Aorta (tissue), 5 donors: Measurements from ENCODE around the gene TSPAN32. TPM values are rescaled to one million over a fixed set of nuclear protein-coding genes. Genes with fewer than 3 reads are reported as not detected.

Source experiments
- ATAC-seq: fragments of 200-7000 bp; cut with Tn5 transposase; one replicate; pipeline ENCODE4 v1.9.1; 2022; ENCODE audit warnings: moderate library complexity; ENCODE audit not compliant: low FRiP score
- DNase-seq, 2 donors: peaks; one replicate each; pipeline ENCODE4 v3.0.0-alpha.2; 2020
- H3K27ac ChIP-seq, 2 donors: one replicate each; pipeline ENCODE4 v1.5.1; 2013; ENCODE audit warnings: low read length in 2 of 2, mild to moderate bottlenecking in 2 of 2, moderate library complexity in 2 of 2, control low read depth in 1 of 2, inconsistent platforms in 1 of 2, low read depth in 1 of 2
- H3K27me3 ChIP-seq, 2 donors: one replicate each; pipeline ENCODE4 v1.6.1; 2013; ENCODE audit warnings: control low read depth in 1 of 2, low read length in 1 of 2, mild to moderate bottlenecking in 1 of 2, moderate library complexity in 1 of 2; ENCODE audit not compliant: insufficient read depth in 2 of 2, control insufficient read depth in 1 of 2
- H3K36me3 ChIP-seq, 2 donors: one replicate each; pipeline ENCODE4 v1.6.1; 2013; ENCODE audit warnings: control low read depth in 1 of 2, low read length in 1 of 2, mild to moderate bottlenecking in 1 of 2; ENCODE audit not compliant: insufficient read depth in 2 of 2, control insufficient read depth in 1 of 2
- H3K4me1 ChIP-seq, 2 donors: one replicate each; pipeline ENCODE4 v1.6.1; 2013; ENCODE audit warnings: low read length in 2 of 2, control low read depth in 1 of 2, mild to moderate bottlenecking in 1 of 2, moderate library complexity in 1 of 2; ENCODE audit not compliant: insufficient read depth in 2 of 2, control insufficient read depth in 1 of 2
- H3K4me3 ChIP-seq, 2 donors: one replicate each; pipeline ENCODE4 v1.5.1; 2013; ENCODE audit warnings: low read length in 2 of 2, control low read depth in 1 of 2, mild to moderate bottlenecking in 1 of 2
- H3K9me3 ChIP-seq: one replicate; pipeline ENCODE4 v1.6.1; 2013; ENCODE audit warnings: mild to moderate bottlenecking, low read length; ENCODE audit not compliant: control insufficient read depth
- WGBS, 2 donors: extraction: QIAGEN DNeasy Blood & Tissue Kit; methylation state at CpG; one replicate each; pipeline ENCODE4 v1.1.7; 2013; 5-methylcytosine and 5-hydroxymethylcytosine counted together
- intact Hi-C, 2 donors: fragments of 100-400 bp; cut with DNase I; formaldehyde crosslinking; loops; one replicate each; pipeline versions ENCODE4 v1.14.2 to v1.15.0; 2022
- polyA plus RNA-seq, 2 donors: library from polyadenylated mRNA; stranded (reverse); fragments of 200-250 nt; gene quantifications; one replicate each; pipeline ENCODE4 v1.2.3, GENCODE V29; 2013
- total RNA-seq, 2 donors: library from RNA; stranded (reverse); fragmentation: NEBNext Ultra II Directional; extraction: Animal tissue kit (Norgen Biotek cat#: 25700); gene quantifications; one replicate each; pipeline ENCODE4 v1.2.1, GENCODE V29; 2021
- donor health status: healthy with polysubstance abuse.
- donor health status: Bipolar disorder and iron deficiency.
- donor health status: DM: no; HTN: no; CAD: no.
- donor health status: DM: no; HTN: no; CAD: no.
- donor health status: DM: yes; HTN: yes; CAD: no.

TSPAN32 gene
- total and polyA plus RNA-seq, 4 donors: 0.84 to 8.7 (median 3.5) TPM; not detected in 1

DNA sequence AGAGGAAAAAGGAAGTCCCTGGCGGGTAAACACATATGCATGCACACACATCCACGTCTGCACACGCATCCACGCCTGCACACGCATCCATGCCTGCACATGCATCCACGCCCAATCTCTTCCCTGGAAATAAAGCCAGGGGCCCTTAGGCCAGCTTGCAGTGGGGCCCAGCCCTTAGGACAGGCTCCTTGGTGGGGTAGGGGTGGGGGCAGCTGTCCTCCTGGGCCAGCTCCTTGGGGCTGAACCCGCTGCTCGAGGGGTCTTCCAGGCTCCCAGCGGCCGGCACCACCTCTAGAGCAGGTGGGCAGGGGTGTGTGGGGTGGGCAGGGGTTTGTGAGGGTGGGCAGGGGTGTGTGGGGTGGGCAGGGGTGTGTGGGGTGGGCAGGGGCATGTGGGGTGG is 2.0 kb upstream of the TSPAN32 start:
- no peaks in the 10 kb centered on the region for H3K4me1 ChIP-seq

DNA sequence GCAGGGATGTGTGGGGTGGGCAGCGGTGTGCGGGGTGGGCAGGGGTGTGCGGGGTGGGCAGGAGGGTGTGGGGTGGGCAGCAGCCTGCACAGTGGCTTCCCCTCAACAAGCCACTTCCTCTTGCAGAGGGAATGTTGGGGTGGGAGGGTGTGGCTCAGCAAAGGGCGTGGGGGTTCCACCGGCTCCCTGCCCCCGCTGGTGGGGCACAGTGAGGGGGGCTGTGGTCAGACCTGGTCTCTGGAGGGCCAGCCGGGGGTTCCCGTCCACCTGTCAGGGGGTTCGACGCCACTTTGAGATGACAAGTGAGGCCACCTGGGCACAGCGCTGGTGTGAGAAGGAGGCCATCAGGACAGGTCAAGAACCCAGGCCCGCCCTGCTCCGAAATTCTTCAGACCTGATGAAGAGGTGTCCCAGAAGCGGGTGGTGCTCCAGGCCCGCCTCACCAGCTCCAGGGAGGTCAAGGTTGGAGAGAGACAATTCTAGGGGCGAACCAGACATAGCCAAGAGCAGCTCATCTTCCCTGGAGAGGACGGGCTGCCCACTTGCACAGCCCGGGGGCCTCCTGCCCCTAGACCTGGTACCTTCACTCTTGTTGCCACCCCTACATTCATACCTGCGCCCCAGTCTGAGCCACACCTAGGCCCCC is 1.4 kb upstream of the TSPAN32 start:
- H3K27me3 ChIP-seq: no peaks in the 10 kb centered on the region
- intact Hi-C loops: loop anchor here (5.0 to 10.0 kb wide), 2 partner anchors 96 to 103 kb away; no protein-coding TSS in a partner anchor
- no peak overlapping the region for H3K27ac ChIP-seq
- no peak overlapping the region for H3K4me3 ChIP-seq
- H3K36me3 ChIP-seq: no peaks in the 10 kb centered on the region
- ATAC-seq (no peak), DNase-seq (peak in 1 of 2 donors; percentile 78)
- WGBS, 2 donors: 84 to 86% methylated on average over 16 to 19 of the region's 19 CpGs
- no peaks in the 10 kb centered on the region for H3K9me3 ChIP-seq
- H3K4me1 ChIP-seq: no peaks in the 10 kb centered on the region

More for the DNA sequence above, 2.0 kb upstream of the TSPAN32 start:
- H3K4me3 ChIP-seq: no peak overlapping the region
- intact Hi-C loops: loop anchor here (5.0 to 10.0 kb wide), 2 partner anchors 95 to 102 kb away; no protein-coding TSS in a partner anchor
- no peaks in the 10 kb centered on the region for H3K27me3 ChIP-seq
- DNase-seq (peak in 1 of 2 donors; percentile 55), ATAC-seq (no peak)
- no peak overlapping the region for H3K27ac ChIP-seq
- 81 to 90% methylated on average over 10 of the region's 10 CpGs for WGBS, 2 donors
- no peaks in the 10 kb centered on the region for H3K36me3 ChIP-seq
- no peaks in the 10 kb centered on the region for H3K9me3 ChIP-seq

DNA sequence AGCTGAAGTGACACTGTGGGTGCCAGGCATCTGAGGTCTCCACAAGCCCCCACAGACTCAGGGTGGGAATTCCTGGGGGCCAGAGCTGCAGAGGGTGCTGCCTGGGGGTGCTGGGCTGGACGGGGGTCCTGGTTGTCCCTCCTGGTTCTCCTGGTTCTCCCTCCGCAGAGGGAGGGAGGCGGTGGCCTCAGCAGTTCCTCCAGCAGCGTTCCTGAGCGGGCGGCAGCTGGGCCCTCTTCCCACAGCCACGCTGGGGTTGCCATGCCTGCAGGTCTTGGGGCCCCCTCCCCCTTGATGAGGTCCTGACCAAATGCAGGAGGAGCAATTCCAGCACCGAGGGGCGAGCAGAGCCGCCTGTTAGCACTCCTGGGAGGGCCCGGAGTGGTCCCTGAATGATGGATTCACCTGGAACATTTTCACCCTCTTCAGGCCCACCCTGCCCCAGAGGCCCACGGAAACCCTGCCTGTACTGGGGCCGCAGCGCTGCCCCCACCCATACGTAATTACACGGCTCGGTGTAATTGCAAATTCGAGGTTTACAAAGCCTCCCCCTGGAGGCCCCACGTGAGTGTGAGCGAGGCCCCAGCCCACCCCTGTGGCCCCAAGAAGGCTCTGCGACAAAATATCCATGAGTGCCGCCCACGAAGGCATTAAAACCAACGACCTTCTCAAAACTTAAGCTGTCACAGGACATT is 730 bp upstream of the TSPAN32 start:
- 83 to 85% methylated on average over 23 to 24 of the region's 24 CpGs for WGBS, 2 donors
- no peaks in the 10 kb centered on the region for H3K27me3 ChIP-seq
- DNase-seq (peak in 1 of 2 donors; percentile 63), ATAC-seq (no peak)
- no peak overlapping the region for H3K4me3 ChIP-seq
- intact Hi-C loops: loop anchor here (5.0 to 10.0 kb wide), 2 partner anchors 96 to 104 kb away; no protein-coding TSS in a partner anchor
- H3K27ac ChIP-seq: no peak overlapping the region
- no peaks in the 10 kb centered on the region for H3K4me1 ChIP-seq
- no peaks in the 10 kb centered on the region for H3K9me3 ChIP-seq
- H3K36me3 ChIP-seq: no peaks in the 10 kb centered on the region

- DNase-seq: peak in 1 of 2 donors; percentile 76
These were observed 588 bp downstream of the TSPAN32 start for GRCh38 chr11:2302306-2302895.

GRCh38 chr11:2302896-2303626 is 1.2 kb downstream of the TSPAN32 start:
- ATAC-seq (peak; percentile 26), DNase-seq (peak in 1 of 2 donors; percentile 81)
- H3K4me1 ChIP-seq: no peaks in the 10 kb centered on the region
- no peaks in the 10 kb centered on the region for H3K36me3 ChIP-seq
- 5 to 15% methylated on average over 18 of the region's 18 CpGs for WGBS, 2 donors
- no peaks in the 10 kb centered on the region for H3K9me3 ChIP-seq
- intact Hi-C loops: loop anchor here (5.0 to 10.0 kb wide), 2 partner anchors 98 to 106 kb away; no protein-coding TSS in a partner anchor
- no peaks in the 10 kb centered on the region for H3K27me3 ChIP-seq
- H3K4me3 ChIP-seq: no peak overlapping the region
- no peak overlapping the region for H3K27ac ChIP-seq

More at GRCh38 chr11:2302306-2302895, 588 bp downstream of the TSPAN32 start:
- H3K27me3 ChIP-seq: no peaks in the 10 kb centered on the region
- 30 to 37% methylated on average over 15 to 16 of the region's 16 CpGs for WGBS, 2 donors
- no peaks in the 10 kb centered on the region for H3K9me3 ChIP-seq
- no peaks in the 10 kb centered on the region for H3K36me3 ChIP-seq
- H3K27ac ChIP-seq: no peak overlapping the region
- no peaks in the 10 kb centered on the region for H3K4me1 ChIP-seq
- no peak for ATAC-seq
- H3K4me3 ChIP-seq: no peak overlapping the region
- intact Hi-C loops: loop anchor here (5.0 to 10.0 kb wide), 2 partner anchors 98 to 105 kb away; no protein-coding TSS in a partner anchor

DNA sequence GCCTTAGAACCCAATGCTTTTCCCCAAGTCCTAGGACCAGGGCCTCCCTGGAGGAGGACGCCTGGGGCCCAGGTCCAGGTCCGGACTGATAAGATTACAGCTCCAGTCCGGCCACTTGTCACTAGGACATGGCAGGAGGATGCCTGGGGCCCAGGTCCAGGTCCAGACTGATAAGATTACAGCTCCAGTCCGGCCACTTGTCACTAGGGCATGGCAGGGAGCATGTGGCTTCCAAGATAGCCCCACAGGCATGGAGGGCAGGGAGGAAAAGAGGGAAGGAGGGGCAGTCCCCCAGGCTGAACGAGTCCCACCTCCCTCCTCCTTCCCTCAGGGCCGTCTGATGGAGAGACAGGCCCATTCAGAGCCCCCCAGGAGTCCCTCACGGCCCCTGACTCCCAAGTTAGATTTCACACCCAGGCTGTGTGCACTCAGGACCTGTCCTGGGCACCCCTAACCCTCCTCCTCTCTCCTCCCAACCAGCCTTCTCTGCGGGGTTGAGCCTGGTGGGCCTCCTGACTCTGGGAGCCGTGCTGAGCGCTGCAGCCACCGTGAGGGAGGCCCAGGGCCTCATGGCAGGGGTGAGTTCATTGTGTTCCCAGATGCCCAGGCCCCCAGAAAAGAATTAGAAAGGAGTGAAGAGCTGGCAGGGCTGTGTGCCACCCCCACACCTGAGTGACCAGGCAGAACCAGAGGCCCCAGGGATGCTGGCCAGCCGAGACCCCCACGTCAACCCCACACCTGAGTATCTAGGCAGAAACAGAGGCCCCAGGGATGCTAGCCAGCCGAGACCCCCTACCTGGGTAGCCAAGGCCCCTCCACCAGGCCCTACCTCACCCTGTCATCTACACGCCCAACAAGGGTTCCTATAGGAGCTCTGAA is 2.1 kb downstream of the TSPAN32 start:
- Histone ChIP-seq H3K27me3 (no peaks in the 10 kb centered on the region), H3K4me1 (no peaks in the 10 kb centered on the region), H3K27ac (no peak overlapping the region), H3K36me3 (no peaks in the 10 kb centered on the region), H3K9me3 (no peaks in the 10 kb centered on the region), H3K4me3 (no peak overlapping the region)
- no peak for ATAC-seq
- DNase-seq: peak in 1 of 2 donors; percentile 73
- 60 to 61% methylated on average over 13 to 15 of the region's 15 CpGs for WGBS, 2 donors
- intact Hi-C loops: loop anchor here (2.0 to 10.0 kb wide), 3 partner anchors 99 to 117 kb away; no protein-coding TSS in a partner anchor

- no peaks in the 10 kb centered on the region for H3K27me3 ChIP-seq
- ATAC-seq: no peak
- no peak overlapping the region for H3K4me3 ChIP-seq
- 60 to 80% methylated on average over 12 to 14 of the region's 14 CpGs for whole genome bisulfite sequencing, 2 donors
- no peaks in the 10 kb centered on the region for H3K9me3 ChIP-seq
- H3K36me3 ChIP-seq: no peaks in the 10 kb centered on the region
- no peak overlapping the region for H3K27ac ChIP-seq
- intact Hi-C loops: loop anchor here (1.0 to 10.0 kb wide), 5 partner anchors 100 to 583 kb away; partner anchors contain the start of gene CDKN1C (in 1 of the 2)
- no peaks in the 10 kb centered on the region for H3K4me1 ChIP-seq
- peak in 1 of 2 donors; percentile 51 for DNase-seq
These were observed 2.8 kb downstream of the TSPAN32 start for GRCh38 chr11:2304506-2305139.
